Stromal cell of bone marrow (primary cell): ENCODE data around the gene COL23A1.

Source experiments
- DNase-seq: peaks from one replicate; pipeline ENCODE4 v3.0.0-alpha.2; 2012; ENCODE audit warnings: low read depth

COL23A1 gene

DNA sequence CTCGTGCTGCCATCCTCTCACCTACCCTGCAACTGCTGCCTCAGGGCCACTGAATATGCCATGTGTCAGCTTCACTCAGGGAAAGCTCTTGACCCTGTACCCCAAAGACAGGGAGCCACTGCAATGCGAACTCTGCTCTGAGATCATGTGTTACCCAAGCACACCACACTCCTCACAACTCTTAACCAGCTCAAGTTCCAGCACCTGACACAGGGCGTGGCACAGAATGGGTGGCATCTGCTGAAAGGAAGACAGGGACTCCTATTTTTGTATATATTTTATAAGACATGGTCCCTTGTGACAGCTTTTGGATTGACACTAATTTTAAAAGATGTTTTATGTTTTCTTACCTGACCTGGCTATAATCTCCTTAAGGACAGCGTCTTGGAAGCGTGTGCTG lies 368.3 kb downstream of the COL23A1 start:
- DNase-seq: no peak

DNA sequence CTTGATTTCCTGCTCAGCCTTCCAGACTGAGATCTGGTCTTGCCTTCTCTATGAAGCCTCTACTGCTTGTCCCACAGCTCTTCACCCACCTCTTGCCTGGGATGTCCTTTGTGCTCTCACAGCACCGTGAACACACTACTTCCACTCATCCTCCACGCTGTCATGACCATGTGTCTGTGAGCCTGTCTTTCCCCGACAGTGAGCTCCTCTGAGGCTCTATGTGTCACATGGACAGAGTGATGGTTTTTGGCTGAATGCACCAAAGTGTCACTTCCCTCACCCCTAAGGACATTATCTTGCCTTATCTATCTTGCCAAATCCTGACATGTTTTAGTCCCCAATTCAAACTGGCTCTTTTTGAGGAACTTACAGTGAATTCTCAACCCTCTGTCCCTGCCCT lies 368.9 kb downstream of the COL23A1 start:
- no peak for DNase-seq

DNA sequence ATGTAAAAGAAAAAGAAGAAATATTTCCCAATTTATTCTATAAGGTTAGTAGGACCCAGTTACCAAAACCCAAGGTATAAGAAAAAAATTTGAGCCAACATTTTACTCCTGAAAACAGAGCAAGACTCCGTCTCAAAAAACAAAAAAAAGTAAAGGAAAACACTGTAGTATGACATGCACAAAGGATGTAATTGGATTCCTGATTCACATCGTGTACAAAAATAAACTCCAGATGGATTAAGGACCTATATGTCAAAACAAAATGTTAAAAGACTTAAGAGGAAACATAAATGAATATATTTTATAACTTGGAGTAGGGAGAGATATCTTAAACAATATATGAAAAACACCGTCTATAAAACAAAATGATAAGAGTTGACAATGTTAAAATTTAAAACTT lies 371.4 kb downstream of the COL23A1 start:
- DNase-seq: no peak

DNA sequence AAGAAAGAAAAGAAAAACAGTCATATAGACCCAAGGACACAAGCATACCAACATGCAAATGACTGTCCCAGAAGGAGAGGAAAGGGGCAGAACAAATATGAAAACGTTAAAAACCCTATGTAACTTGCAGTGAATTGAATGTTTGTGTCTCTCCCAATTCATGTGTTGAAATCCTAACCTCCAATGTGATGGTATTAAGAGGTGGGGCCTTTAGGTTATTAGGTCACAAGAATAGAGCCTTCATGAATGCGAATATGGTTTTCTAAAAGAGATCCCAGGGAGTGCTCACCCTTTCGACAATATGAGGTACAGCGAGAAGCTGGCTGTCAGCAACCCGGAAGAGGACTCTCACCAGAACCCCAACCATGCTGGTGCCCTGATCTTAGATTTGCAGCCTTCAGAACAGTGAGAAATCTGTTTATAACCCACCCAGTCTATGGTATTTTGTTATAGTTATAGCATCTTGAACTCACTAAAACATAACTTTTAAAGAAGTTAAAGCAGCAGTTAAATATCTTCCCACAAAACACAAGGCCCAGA lies 371.9 kb downstream of the COL23A1 start:
- no peak for DNase-seq

DNA sequence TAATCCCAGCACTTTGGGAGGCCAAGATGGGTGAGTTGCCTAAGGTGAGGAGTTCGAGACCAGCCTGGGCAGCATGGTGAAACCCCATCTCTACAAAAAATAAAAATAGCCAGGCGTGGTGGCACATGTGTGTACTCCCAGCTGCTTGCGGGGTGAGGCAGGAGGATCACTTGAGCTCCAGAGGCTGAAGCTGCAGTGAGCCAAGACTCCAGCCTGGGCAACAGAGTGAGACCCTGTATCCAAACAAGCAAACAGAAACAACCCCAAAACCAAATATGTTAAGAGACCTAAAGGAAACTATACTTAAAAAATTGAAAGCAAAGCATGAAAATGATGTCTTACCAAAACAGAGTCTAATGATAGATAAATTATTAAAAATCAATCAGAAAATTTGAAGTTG lies 373.4 kb downstream of the COL23A1 start:
- no peak for DNase-seq

DNA sequence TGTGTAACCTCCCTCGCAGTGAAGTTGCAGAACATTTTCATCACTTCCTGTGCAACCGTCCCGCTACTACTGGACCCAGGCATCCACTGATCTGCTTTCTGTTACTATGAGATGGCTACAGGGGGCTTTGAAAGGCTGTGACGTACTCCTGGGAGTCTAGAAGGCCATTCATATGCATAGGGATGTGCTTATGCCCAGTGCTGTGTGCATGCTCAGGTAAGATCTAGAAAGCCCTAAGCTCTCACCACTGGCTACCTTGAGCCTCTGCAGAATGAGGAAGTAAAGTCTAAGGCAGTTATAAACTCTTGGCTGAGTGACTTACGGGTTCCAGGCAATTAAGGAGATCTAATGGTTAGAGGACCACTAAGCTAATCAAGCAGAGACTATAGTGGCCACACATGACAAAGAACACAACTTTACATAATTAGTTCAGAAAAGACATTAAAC lies 374.1 kb downstream of the COL23A1 start:
- DNase-seq: no peak

DNA sequence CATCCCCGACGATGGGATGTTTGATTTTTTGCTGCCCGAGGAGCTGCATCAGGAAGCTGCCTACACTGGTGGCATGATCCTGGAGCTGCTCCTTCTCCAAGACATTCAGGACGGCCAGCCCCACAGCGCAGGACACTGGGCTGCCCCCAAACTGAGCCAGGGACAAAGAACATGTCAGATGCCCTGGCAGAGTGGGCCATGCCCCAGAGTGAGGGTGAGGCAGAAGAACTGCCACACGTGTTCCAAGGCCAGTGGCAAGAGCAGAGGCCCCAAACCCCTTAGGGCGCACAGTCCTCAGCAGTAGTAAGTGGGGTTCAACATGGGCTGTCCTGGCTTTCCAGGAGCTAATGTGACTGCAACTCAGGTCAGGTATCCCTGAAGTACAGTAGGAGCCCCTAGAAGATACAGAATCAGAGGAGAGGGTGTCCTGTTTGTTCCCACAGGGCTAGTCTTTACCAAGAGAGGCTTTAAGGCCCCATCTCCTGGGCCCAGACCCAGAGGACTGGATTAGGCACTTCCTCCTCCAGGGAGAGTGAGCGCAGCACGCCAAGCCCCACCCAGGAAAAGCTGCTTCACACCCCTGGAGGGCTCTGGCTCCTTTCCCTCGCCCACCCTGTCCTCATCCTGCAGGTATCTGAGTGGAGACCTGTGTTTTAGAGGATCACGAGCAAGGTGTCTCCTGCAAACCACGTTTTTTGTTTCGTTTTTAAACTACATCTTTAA lies 374.8 kb downstream of the COL23A1 start:
- no peak for DNase-seq

DNA sequence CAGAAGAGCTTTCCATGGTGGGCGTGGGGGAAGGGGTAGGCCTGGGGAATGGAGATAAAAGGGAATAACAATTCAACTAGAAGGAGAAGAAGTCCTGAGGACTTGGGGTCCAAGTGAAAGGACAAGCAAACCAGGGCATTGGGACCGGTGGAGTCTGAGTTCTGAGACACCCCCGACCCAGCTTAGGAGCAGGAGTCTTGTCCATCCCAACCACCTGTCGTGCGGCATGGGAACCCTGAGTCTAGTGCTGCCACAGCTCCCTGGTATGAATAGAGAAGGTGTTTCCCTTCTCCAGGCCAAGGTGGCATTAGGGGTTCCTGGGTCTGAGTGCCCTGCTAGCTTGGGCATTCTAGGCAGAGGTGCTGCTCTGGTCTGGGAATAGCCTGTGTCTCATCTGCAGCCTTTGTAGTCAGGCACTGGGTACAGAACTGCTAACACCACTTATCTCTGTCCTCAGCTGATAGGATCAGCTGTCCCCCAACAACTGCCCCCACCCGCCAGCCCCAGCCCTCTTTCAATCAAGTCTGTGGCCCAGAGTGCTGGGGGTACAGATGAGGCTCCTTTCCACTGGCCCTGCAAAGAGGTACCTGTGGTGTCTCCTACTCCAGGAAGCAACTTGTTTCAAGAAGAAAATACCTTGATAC lies 375.9 kb downstream of the COL23A1 start:
- no peak for DNase-seq

DNA sequence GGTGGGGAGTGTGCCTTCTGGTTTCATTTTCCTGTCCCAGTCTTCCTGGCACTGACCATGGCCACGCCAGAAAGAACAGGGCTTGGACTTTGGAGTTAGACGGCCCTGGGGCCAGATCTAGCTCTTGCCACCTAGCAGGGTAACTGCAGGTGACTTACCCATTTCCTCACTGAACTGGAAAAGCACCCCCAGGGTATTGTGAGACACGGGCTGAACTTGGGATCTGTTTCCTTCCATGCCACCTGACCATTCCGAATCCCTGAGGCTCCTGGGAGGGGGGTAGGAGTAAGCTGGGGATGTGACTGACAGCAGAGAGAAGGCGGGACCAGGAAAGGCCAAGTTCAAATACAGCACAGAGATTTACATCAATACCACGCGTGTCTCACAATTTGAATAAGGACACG lies 376.4 kb downstream of the COL23A1 start:
- no peak for DNase-seq

DNA sequence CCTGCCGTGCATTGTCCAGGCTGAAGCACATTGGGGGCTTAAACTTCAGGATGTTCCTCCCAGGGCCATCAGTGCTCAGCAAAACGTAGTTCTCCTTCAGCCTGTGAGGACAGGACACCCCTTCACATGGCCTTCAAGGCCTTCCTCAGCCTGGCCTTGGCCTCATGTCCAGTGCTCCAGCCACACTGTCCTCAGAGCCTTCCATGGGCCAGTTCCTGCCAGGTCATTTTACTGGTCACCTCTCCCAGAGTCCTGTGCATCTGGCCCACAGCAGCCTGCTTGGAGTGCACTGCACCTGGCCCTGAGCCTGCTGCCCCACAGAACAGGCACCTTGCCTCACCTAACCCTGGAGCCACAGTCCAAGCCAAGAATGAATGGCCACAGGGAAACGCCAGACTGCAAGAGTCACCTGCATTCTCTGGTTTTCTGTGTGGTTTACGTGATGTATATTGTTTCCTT lies 377.2 kb downstream of the COL23A1 start:
- DNase-seq: no peak

DNA sequence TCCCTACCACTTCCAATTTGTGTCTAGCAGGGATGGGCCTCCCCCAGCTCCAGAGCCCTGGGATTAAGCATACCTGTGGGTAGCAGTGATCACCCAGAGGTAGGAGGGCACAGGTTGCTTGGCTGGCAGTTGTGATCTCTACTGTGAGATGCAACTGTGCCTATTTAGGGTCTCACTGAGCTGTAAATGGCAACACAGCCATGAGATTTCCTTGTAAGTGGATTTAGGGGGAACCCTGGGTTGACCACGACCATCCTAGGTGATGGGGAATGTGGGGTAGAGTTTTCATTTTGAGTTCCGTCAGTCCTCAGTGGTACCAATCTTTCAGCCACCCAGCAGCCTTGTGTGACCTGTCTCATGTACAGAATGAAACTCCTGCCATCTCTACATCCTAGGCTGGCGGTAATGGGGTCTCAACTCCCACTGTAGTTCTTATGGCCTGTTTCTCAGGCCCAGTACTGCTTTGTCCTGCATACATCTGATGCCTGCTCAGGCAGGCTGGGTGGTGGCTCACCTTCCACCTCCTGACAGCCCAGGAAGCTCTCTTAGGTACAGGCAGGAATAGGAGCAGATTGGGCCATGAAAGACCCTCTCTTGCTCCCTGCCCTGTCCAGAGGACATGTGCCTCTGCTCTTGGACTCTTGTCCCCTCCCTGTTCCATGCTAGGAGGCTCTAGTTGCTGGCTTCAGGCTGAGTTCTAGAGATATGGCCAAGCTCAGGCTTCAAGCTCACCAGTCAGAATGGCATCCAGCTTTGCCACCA lies 377.8 kb downstream of the COL23A1 start:
- no peak for DNase-seq

DNA sequence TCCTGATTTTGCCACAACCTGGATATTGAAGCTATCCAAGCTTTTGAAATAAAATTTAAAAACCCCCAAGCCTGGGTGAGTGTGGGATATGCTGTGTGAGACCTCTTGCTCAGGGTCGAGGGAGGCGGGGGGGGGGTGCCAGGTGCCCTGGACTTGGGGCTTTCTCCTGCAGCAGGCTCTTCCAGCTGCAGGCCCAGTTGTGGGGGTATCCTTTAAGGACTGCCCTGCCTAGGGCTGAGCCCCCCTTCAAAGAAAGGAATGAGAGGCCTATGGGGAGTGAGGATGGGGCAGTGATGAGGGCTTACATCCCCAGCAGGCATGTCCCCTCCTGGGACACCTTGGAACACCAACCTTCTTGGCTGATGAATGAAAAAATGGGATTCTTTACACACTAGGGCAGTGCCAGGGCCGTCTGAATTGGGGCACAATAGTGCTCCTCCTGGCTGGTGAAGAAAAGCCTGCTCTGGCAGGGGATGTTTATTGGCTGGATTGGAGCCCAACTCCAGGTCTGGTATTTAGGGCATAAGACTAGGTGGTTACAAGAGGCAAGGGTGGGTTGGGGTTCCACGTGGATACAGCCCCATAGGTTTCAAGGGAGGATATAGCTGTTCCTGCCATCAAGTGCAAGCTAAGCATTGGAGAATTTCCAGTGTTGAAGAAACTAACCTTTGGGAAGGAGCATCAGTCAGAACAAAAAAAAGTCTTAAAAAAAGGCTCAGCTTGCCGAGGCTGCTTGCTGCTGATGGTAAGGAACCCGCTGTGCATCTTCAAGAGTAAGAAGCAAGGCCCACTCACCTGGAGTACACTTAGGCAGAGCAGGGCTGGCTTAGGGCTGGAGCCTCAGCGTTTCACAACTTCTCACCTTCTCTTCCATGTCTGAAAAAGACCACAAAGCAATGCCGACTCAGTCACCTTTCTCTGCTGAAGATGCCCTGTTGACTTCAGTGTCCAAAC lies 378.8 kb downstream of the COL23A1 start:
- DNase-seq: no peak

DNA sequence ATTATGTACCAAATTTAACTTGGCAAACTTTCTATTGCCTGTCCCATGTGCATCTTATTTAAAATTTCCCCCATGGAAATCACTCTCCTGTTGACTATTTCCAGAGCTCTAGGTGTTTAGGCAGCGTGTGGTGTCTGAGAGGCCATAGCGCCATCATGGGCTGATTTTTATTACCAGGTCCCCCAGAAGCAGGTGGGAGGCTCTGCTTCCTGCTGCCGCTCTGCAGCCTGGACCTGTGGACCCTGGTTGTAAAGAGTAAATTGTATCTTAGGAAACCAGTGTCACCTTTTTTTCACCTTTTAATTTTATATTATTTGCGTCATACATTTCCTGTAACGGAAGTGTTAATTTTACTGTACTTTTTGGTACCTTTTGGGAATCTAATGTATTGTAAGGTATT lies 379.5 kb downstream of the COL23A1 start:
- DNase-seq: no peak

DNA sequence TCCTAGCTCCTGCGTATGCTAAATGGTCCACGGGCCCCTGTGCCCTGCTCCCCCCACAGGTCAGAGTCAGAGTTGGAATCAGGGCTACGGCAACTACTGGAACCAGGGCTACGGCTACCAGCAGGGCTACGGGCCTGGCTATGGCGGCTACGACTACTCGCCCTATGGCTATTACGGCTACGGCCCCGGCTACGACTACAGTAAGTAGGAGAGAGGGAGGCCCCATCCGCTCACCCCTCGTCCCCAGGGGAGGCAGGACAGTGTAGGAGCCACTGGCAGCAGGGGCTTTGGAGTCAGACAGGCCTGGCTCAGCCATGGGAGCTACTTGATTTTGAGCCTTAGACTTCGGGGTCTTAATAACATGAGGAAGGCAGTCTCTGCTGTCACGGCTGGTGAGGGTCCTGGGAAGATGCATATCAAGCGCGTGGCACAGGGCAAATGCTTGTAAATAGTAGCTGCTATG lies 380.1 kb downstream of the COL23A1 start:
- no peak for DNase-seq

DNA sequence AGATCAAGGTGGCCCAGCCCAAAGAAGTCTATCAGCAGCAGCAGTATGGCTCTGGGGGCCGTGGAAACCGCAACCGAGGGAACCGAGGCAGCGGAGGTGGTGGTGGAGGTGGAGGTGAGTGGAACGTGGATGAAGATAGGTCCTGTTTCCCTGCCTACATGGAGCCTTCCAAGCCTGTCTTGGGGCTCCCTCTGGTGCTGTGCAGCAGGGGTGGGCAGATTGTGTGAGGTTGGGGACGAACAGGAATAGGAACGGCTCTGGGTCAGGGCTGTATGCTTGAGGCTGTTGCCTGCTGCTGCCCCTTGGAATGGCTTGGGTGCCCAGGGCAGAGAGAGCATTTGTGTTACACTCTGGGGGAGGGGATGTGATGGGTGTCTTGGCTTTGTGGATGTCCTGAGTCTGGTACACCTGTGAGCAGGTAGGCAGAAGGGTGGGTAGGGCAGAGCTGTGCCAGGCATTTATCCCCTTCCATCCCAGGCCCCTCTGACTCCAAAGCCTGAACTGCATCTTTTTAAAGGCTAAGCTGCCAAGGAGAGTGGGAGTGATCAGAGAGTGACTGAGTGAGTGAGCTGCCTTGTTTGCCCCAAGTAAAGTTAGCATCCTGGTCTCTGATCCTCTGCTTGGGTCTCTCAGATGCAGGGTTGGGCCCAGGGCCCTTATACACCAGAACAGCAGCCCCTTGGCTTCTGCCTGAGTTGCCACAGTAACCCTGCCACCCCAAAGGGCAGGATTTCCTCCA lies 380.7 kb downstream of the COL23A1 start:
- no peak for DNase-seq

DNA sequence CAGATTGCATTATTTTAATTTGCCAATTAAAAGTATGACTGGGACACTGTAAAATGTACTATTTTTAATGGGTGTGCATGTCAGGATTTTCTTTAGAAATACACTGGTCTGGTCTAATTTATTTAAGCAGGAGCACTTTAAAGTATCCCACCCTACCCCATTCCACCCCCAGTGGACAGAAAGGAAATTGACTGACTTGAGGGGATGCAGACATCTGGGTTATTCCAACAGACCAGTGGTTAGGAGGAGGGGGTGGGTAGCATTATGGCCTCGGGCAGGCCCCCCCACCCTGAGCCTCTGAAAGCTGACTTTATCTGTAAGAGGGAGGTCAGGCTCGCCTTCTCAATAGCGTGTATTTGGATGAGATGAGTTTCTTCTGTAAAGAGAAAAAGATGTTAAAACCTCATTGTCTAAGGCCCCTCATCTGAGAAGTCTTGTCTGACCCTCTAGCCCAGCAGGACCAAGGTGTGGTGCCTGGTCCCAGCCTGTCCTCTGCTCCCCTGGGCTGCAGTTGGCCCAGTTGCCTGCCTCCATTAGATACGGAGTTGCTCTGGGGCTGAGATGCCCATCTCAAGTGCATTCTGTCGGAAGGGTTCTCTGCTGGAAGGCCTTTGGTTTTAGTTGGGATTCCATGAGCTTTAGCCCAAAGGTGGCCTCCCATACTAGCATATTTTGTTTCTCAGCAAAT lies 381.5 kb downstream of the COL23A1 start:
- no peak for DNase-seq

DNA sequence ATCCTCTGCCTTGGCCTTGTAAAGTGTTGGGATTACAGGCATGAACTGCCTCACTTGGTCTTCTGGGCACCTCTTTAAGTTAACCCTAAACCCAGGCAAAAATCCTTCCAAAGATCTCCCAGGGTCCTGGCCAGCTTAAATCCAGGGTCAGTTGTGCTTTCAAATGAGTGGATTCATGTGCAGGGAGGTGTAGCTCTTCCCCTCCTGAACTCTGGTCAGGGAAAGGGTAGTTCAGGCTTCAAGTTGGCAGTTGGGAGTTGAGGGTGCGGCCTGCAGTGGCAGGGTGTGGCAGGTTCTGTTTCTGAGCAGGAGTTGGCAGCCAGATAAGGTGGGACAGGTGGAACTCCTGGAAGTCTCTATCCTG lies 382.3 kb downstream of the COL23A1 start:
- DNase-seq: no peak

DNA sequence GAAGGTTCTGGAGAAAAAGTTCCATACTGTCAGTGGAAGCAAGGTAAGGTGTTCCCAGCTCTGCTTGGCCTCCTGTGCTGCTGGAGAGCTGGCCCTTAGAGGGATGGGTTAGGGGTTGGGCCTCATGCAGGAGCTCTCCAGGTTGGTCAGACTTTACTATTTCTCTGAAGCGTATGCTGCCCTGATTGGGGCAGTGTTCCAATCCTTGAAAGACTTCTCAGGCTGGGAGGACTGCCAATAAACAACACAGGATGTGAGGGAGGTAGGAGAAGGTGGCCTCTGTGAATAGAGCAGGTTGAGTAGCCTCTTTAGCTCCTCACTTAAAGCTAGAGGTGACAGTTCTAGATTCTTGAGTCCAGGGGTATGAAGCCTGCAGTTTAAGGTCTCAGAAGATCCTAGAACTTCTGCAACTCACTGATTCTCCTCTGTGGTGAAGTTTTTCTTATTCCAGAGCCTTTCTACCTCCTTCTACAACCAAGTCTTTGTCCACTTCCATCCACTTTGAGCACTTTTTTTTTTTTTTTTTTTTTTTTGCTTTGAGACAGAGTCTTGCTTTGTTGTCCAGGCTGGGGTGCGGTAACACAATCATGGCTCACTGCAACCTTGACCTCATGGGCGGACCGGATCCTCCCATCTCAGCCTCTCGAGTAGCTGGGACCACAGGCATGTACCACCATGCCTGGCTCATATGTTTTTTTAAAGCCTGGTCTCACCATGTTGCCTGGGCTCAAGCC lies 382.8 kb downstream of the COL23A1 start:
- DNase-seq: no peak
